ENCODE data around the gene NPAS3. TPM values are rescaled to one million over a fixed set of nuclear protein-coding genes. Genes with fewer than 3 reads are reported as not detected.

NPAS3 gene
- total RNA-seq = 0.08 TPM

- no peak for ATAC-seq
Observed at GRCh38 chr14:32938719-32939253, at the start of gene NPAS3. Gene NPAS3 (plus strand): TSS chr14:32938879.

- ATAC-seq = no peak
Observed at GRCh38 chr14:32896979-32897697, 41.5 kb upstream of the NPAS3 start.

DNA sequence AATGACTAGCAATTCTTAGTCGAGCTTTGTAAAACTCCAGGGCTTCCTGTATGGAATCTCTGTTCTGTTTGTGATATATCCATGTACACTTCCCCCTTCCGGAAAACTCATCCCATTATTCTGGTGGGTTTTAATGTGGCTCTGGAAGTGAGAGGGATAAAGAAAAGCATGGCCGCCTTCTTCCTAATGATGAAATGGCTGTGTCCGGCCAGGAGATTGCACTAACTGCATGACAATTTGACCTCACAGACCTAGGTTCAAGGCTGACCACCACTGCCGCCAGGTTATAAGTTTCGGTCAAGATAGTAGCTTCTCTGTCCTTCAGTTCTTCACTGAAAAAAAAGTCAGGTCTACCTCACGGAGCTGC lies 41.0 kb upstream of the NPAS3 start:
- no peak for ATAC-seq

DNA sequence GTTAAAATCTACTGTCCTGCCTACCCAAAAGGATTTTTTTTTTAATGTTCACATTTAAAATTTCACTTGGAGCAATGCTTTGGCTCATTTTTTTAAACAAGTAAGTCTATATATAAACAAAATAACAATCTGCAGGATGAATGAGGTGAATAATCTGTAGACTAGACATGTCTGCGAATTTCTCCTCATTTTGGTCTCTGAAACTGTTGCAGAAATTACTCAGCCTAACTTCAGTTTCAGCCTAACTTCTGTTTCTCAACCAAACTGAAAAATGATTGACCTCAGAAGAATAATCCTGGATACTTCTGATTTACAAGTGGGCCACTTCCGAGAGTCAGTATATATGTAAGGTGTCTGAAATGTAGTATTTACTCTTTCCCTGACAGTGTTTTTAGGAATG lies 39.8 kb upstream of the NPAS3 start:
- ATAC-seq = no peak

GRCh38 chr14:32900547-32900946 lies 38.1 kb upstream of the NPAS3 start:
- no peak for ATAC-seq

- no peak for ATAC-seq
Observed at GRCh38 chr14:32905013-32905412, 33.7 kb upstream of the NPAS3 start.

- no peak for ATAC-seq
Observed at GRCh38 chr14:32906672-32907071, 32.0 kb upstream of the NPAS3 start.

DNA sequence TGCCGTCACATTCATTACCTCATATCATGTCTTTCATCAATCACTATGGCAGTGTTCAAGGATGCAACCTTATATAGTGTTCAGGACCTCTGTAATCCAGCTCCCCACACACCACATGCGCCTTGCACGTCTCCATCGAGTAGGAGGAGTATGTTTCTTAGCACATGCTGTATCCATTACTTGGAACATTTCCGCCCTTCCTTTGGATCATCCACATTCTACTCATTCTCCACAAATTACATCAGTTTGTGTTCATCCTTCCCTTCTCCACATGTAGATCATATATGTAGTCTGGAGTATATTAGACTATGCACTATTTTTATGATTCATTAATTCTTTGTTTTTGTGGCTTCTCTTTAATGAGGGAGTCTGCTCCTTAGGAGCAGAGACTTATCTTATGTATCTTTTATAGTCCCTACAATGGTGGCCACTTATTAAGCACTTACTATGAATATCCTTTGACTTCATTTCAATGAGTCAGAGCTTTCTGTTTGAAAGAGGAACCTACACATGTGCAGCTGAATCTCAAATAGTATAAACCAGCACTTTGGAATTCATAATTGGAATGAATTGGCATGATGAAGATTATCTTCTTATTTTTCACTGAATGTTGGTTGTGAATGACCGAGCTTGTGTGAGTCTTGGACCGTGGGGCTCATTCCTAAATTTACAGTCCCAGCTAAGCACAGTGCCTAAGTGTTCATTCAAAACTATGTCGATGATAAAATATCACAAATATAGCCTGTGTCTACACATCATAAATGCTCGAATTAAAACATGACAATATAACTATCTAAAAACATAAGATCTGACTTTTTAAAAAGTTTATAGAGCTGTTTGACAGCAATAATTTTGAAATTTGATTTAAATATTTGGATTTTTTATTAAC lies 30.2 kb upstream of the NPAS3 start:
- ATAC-seq = no peak

GRCh38 chr14:32913725-32914124 lies 25.0 kb upstream of the NPAS3 start:
- ATAC-seq = no peak

GRCh38 chr14:32914391-32914790 lies 24.3 kb upstream of the NPAS3 start:
- ATAC-seq = no peak

DNA sequence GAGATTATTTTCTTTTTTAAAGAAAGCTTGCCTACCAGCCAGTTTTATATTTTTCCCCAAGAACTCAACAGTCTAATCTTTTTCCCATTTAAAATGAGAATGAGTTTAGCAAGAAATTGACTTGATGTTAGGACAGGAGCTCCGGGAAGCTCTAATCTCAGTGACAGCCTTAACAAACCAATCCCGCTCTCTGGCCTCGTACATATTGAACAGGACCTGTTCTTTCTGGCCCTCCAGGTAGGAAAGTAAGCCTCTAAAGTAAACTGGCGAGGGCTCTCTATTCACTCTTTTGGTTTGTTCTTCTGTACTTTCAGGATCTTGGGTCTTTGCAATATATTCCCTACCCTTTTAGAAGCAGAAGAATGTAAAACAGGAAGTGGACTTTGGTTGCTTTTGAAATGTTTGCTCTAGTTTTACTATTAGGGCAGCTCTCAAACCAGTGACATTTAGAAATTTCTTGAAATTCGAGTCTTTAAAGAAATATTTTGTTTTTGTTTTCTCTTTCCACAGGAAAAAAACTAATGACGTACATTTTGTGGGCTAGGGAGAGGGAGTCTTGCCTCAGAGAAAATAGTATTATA lies 17.9 kb upstream of the NPAS3 start:
- no peak for ATAC-seq

GRCh38 chr14:32925439-32925838 lies 13.2 kb upstream of the NPAS3 start:
- no peak for ATAC-seq

DNA sequence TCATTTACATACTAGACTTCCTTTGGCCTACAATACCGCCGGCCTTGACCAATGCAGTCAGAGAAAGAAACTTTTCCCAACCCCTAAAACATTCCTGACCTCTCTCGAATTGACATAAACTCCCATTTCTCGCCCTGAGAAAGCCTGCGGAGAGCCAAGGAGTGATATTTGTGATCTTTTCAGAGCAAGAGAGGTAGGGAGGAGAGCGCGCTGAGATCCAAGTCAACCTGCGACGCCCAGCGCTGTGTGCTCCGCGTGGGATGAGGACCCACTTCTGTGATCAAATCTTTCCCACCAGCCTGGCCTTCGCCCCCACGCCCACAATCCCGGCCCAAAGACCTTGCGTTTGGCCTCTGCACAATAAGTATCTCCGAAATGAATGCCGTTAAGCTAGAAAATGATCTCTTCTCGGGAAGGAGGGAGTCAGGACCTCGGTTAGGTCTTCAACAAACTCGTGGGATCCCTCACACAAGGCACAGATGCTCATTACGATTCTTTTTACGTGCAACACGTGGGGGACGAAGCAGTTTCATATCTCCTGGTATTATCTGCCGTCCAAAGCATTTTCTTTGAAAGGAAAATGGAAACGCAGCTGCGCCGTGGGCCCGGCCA lies 6.3 kb upstream of the NPAS3 start:
- no peak for ATAC-seq

DNA sequence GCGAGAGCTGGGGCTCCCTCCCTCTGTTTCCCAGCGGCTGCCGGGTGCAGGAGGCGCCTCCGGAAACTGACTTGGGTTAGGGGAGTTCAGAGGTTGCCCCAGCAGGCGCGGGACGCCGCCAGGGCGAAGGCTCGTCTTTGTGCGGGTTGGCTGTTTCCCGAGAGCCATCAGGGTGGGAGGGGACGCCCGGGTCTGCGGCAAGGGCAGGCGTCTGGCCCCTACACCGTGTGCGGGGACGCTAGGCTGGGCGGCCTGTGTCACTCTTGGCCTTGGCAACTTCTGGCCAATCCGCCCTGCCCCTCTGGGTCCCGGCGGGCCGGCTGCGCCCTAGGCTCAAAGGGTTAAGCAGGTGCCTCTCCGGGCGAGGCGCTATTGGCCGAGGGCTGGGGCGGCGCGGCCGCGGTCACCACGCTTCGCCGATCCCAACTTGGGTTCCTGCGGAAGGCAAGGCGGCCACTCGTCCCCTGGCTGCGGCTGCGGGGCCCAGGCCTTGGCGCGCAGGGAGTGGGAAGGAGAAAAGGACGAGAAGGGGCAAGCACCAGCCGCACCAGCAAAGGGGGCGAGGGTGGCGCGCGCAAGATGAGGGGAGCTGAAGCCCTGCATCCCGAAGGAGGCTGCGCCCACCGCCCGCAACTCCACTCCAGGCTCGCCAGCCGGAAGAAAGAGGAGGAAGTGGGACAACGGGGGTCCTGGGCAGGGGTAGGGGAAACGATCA lies 5.6 kb upstream of the NPAS3 start:
- ATAC-seq = no peak

GRCh38 chr14:32933629-32934072 lies 5.0 kb upstream of the NPAS3 start:
- no peak for ATAC-seq

DNA sequence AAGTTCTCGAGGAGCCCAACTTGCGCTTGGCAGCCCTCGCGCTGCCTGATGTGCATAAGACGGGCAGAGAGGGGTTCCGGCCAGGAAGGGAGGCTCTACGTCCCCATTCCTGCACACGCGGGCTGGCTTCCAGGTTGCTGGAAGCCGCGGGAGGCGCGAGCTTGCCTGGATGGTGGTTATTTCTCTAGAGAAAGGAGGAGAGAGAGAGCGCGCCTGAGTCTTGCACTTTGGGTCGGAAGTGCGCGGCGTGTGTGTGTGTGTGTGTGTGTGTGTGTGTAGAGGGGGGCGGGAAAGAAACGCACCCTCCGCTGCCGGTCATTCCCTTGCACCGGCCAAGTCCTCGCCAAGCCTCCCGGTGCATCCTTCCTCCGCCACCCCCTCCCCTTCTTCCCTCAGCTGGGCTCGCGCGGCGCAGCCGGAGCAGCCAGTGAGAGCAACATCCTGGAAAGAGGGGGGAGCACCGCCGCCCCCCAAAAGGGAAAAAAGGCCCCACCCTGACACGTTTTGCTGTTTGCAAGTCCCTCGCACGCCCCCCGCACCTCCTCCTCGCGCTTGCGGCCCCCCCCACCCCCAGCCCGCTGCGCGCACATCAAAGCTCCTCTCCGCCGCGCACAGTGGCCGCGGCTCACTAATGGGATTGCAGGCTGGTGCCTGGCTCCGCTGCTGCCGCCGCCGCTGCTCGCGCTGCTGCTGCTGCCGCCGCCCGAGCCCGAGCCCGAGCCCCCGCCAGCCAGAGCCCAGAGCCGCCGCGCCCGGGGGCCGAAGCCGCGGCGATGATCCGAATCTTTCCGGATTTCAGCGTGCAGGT lies 4.4 kb upstream of the NPAS3 start:
- ATAC-seq = no peak

DNA sequence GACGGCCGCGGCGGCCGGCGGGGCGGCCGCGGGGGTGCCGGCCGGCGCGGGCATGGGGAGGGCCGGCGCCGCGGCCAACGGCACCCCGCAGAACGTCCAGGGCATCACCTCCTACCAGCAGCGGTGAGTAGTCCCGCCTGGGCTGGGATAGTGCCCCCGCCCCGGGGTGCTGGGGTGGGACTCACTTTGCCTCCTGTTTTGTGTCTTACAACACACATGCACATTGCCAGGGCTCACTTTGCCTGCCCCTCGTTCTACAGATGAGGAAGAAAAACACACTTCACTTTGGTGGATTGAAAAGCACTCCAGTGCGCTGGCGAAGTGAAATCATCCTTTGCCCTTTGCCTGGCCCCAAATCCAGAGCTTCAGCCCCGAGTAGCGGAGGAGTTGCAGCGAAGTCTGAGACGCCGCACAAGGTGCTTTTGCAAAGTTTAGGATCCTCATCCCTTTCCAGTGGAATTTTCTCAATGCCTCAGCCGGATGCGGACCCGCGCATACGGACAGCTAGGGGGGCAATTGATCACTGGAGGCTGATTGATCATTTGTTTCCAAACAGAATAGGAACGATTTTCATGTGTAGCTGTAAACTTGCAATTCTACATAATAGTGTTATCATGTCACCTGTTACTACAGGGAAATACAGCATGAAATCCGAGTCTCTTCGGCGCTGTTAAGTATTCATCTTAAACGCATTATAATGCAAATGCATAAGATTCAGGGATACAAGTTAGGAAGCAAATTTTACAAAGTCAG lies 3.6 kb upstream of the NPAS3 start:
- ATAC-seq = no peak

- ATAC-seq = peak; percentile 62
Observed at GRCh38 chr14:32939254-32940065, 781 bp downstream of the NPAS3 start.

DNA sequence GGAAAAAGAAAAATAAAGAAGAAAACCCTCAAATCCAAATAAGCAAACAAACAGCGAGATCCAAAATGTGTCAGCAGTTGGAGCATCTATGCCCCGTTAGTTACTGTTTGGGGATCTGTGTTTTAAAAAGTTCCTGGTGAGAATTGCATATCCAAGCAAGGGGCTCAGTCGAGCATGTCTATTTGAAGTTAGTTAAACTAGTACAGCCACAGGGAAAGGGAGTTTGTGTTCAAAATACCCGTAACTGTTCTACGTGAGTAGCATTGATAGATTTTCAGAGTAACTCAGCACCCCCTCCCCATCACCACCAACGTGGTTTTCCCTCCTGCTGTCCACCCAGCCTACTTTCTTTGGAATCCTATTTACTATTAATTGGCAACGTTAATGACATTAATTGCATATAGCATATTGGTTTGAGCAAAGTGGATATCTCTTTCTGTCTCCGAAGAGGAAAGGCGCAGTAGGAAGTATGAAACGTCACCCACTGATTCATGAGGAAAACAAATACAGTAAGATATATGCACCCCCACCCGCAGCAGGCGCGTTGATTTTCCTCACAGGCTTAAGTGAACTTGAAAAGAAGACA lies 1.5 kb downstream of the NPAS3 start:
- no peak for ATAC-seq

All from esophagus mucosa (tissue), 1 donor.